ENCODE data around the gene ZNF277.

The ZNF277 gene

GRCh38 chr7:112162784-112163506 is 43.5 kb upstream of the ZNF277 start:
- peaks cover 0 to 12% (median 0%) of the 10 kb centered on the region in 11 experiments; a peak in 1 of 22 replicates for H3K36me3 ChIP-seq
- TF ChIP-seq Cebpa-rat (IDR thresholded peaks at IDR 0.05), result no peak
- H3K4me3 ChIP-seq, result no peak overlapping the region
- H3K4me2 ChIP-seq, result peak overlapping the region in 4 of 11 experiments; percentile 8 to 74 (median 25); a peak in 5 of 22 replicates
- peaks cover 0 to 82% (median 5%) of the 10 kb centered on the region in 10 experiments; a peak in 8 of 20 replicates for H3K4me1 ChIP-seq
- peaks cover 0 to 100% (median 90%) of the 10 kb centered on the region in 11 experiments; a peak in 17 of 22 replicates for H4K20me1 ChIP-seq
- H3K27ac ChIP-seq, result no peak overlapping the region
- no peaks in the 10 kb centered on the region for H3K9me3 ChIP-seq (replicated peaks in 1 of 11)
- H3K27me3 ChIP-seq, result no peaks in the 10 kb centered on the region
- no peak overlapping the region for H3K9ac ChIP-seq

DNA sequence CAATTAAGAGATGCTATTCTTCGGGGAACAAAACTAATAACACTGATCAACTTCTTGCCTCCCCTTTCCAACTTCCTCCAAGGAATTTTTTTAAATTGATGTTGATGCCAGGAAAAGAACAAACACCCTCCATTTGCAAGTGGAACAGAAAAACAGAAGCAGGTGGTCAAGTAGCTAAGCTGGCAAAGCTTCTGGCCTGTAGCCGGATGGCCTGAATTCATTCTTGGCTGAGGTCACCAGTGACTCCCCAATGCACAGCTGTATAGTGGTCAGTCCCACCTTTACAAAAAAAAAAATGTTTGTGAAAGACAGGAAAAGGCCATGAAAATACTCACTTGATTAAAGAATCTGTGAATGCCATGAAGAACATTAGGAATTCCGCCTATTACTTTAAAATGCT is 39.3 kb upstream of the ZNF277 start:
- no peak overlapping the region for H3K4me3 ChIP-seq
- no peak overlapping the region for H3K9ac ChIP-seq
- H3K27me3 ChIP-seq, result no peaks in the 10 kb centered on the region
- H4K20me1 ChIP-seq, result peaks cover 0 to 100% (median 74%) of the 10 kb centered on the region in 11 experiments; a peak in 17 of 22 replicates
- TF ChIP-seq Cebpa-rat (IDR thresholded peaks at IDR 0.05), result no peak
- no peak overlapping the region for H3K27ac ChIP-seq
- peak overlapping the region in 1 of 11 experiments; percentile 14; a peak in 1 of 22 replicates for H3K4me2 ChIP-seq
- peaks cover 0 to 38% (median 0%) of the 10 kb centered on the region in 11 experiments; a peak in 7 of 22 replicates for H3K36me3 ChIP-seq
- peaks cover 0 to 52% (median 3%) of the 10 kb centered on the region in 10 experiments; a peak in 8 of 20 replicates for H3K4me1 ChIP-seq
- H3K9me3 ChIP-seq (replicated peaks in 1 of 11), result peaks cover 0 to 4% (median 0%) of the 10 kb centered on the region in 11 experiments; a peak in 1 of 22 replicates

DNA sequence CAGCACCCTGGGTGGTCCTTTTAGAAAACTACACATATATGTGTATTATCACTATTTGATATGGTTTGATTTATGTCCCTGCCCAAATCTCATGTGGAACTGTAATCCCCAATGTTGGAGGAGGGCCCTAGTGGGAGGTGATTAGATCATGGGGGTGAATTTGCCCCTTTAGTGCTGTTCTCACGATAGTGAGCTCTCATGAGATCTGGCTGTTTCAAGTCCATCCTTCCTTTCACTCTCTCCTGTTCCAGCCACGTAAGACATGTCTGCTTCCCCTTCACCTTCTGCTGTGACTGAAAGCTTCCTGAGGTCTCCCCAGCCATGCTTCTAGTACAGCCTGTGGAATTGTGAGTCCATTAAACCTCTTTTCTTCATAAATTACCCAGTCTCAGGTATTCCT is 37.6 kb upstream of the ZNF277 start:
- Histone ChIP-seq H3K4me2 (no peak overlapping the region), H3K36me3 (peaks cover 0 to 39% (median 0%) of the 10 kb centered on the region in 11 experiments; a peak in 7 of 22 replicates), H4K20me1 (peaks cover 0 to 100% (median 74%) of the 10 kb centered on the region in 11 experiments; a peak in 17 of 22 replicates), H3K9ac (no peak overlapping the region), H3K4me1 (peaks cover 0 to 34% (median 0%) of the 10 kb centered on the region in 10 experiments; a peak in 4 of 20 replicates), H3K27me3 (no peaks in the 10 kb centered on the region), H3K27ac (no peak overlapping the region), H3K4me3 (no peak overlapping the region), H3K9me3 (replicated peaks in 1 of 11) (peaks cover 0 to 4% (median 0%) of the 10 kb centered on the region in 11 experiments; a peak in 1 of 22 replicates)
- TF ChIP-seq Cebpa-rat (IDR thresholded peaks at IDR 0.05), result no peak

DNA sequence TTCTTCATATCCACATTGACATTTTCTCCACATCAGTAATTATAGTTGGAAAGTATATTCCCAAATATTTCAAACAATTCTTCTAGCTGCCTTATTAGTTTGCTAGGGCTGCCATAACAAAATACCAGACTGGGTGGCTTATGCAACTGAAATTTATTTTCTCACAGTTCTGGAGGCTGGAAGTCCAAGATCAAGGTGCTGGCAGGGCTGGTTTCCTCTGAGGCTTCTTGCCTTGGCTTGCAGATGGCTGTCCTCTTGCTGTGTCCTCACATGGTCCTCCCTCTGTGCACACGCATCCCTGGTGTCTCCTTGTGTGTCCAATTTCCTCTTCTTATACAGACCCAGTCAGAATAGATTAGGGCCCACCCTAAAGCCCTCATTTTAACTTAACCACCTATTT is 34.8 kb upstream of the ZNF277 start:
- no peaks in the 10 kb centered on the region for H3K27me3 ChIP-seq
- no peak for TF ChIP-seq Cebpa-rat (IDR thresholded peaks at IDR 0.05)

DNA sequence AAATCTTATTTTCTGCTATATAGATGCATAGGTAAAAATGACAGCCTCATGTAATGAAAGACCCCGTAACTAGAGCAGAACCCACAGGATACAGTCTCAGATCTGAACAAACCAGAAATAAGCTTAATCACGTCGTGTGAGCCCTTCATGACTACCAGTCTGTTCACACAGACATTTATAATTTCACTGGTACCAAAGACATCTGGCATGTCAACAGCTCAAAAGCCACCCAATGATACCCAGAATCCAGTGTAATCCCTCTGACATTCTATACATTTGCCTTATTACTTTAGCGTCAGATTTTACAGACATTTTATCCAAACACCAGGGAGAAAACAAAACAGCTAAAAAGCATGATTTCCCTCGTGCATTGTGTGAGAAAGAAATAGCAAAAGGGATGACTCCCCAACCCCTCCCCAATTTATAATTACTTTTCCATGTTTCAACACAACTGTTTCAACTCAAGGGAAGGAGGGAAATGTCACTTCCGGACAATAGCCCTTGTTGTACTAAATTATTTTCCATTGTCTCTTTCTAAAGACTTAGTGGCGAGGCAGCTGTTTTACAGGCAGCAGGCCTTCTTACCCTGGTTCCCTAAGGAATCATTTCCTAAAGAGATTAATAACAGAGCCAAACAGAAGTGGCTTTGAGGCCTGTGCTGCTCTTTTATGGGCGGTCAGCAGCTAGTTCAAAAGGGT is 33.5 kb upstream of the ZNF277 start:
- Histone ChIP-seq H3K9ac (no peak overlapping the region), H3K36me3 (peaks cover 0 to 27% (median 0%) of the 10 kb centered on the region in 11 experiments; a peak in 7 of 22 replicates), H3K4me3 (no peak overlapping the region), H3K9me3 (replicated peaks in 1 of 11) (peaks cover 0 to 4% (median 0%) of the 10 kb centered on the region in 11 experiments; a peak in 1 of 22 replicates), H3K27me3 (no peaks in the 10 kb centered on the region), H3K4me2 (peak overlapping the region in 1 of 11 experiments; percentile 15; a peak in 1 of 22 replicates), H3K27ac (no peak overlapping the region), H4K20me1 (peaks cover 0 to 100% (median 76%) of the 10 kb centered on the region in 11 experiments; a peak in 15 of 22 replicates), H3K4me1 (peaks cover 0 to 19% (median 0%) of the 10 kb centered on the region in 10 experiments; a peak in 1 of 20 replicates)
- TF ChIP-seq Cebpa-rat (IDR thresholded peaks at IDR 0.05), result no peak

More for the DNA sequence above, 34.8 kb upstream of the ZNF277 start:
- Histone ChIP-seq H3K36me3 (peaks cover 0 to 33% (median 0%) of the 10 kb centered on the region in 11 experiments; a peak in 7 of 22 replicates), H3K4me1 (peaks cover 0 to 20% (median 0%) of the 10 kb centered on the region in 10 experiments; a peak in 2 of 20 replicates), H3K27ac (no peak overlapping the region), H3K9me3 (replicated peaks in 1 of 11) (peaks cover 0 to 4% (median 0%) of the 10 kb centered on the region in 11 experiments; a peak in 1 of 22 replicates), H3K4me3 (no peak overlapping the region), H3K9ac (no peak overlapping the region), H4K20me1 (peaks cover 0 to 100% (median 73%) of the 10 kb centered on the region in 11 experiments; a peak in 16 of 22 replicates), H3K4me2 (no peak overlapping the region)

- no peak for TF ChIP-seq Cebpa-rat (IDR thresholded peaks at IDR 0.05)
- Histone ChIP-seq H3K27me3 (no peaks in the 10 kb centered on the region), H3K9me3 (replicated peaks in 1 of 11) (peaks cover 0 to 4% (median 0%) of the 10 kb centered on the region in 11 experiments; a peak in 1 of 22 replicates), H4K20me1 (peaks cover 0 to 100% (median 76%) of the 10 kb centered on the region in 11 experiments; a peak in 16 of 22 replicates), H3K9ac (no peak overlapping the region), H3K36me3 (peaks cover 0 to 27% (median 0%) of the 10 kb centered on the region in 11 experiments; a peak in 7 of 22 replicates), H3K4me2 (peak overlapping the region in 1 of 11 experiments; percentile 15; a peak in 1 of 22 replicates), H3K4me1 (peaks cover 0 to 16% (median 0%) of the 10 kb centered on the region in 10 experiments; a peak in 1 of 20 replicates), H3K4me3 (no peak overlapping the region), H3K27ac (no peak overlapping the region)
These were observed 33.0 kb upstream of the ZNF277 start for GRCh38 chr7:112173568-112173905.

DNA sequence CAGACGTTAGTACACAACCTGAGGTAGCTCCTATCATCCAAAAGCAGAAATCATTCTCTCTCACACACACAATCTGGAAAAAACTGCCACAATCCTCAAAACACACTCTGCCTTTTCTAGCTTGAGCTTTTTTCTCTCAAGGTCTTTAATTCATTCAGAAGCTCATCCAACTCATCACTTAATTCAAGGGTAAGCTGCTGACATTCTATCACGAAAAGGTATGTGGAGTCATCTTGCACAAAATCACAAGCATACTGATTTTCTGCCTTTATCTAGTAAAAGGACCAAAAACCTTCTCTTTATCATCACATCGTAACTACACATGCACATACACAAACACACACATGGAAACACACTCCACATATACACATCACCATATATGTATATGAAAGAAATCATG is 32.3 kb upstream of the ZNF277 start:
- Histone ChIP-seq H4K20me1 (peaks cover 0 to 100% (median 77%) of the 10 kb centered on the region in 11 experiments; a peak in 17 of 22 replicates), H3K9me3 (replicated peaks in 1 of 11) (peaks cover 0 to 4% (median 0%) of the 10 kb centered on the region in 11 experiments; a peak in 1 of 22 replicates), H3K36me3 (peaks cover 0 to 22% (median 0%) of the 10 kb centered on the region in 11 experiments; a peak in 6 of 22 replicates), H3K27me3 (no peaks in the 10 kb centered on the region), H3K9ac (no peak overlapping the region), H3K4me1 (peaks cover 0 to 19% (median 0%) of the 10 kb centered on the region in 10 experiments; a peak in 3 of 20 replicates), H3K4me3 (no peak overlapping the region), H3K27ac (no peak overlapping the region), H3K4me2 (no peak overlapping the region)
- TF ChIP-seq Cebpa-rat (IDR thresholded peaks at IDR 0.05), result no peak

- H3K4me1 ChIP-seq, result peaks cover 0 to 39% (median 0%) of the 10 kb centered on the region in 10 experiments; a peak in 5 of 20 replicates
- H3K36me3 ChIP-seq, result peaks cover 0 to 18% (median 0%) of the 10 kb centered on the region in 11 experiments; a peak in 5 of 22 replicates
- no peak overlapping the region for H3K4me2 ChIP-seq
- H4K20me1 ChIP-seq, result peaks cover 0 to 100% (median 91%) of the 10 kb centered on the region in 11 experiments; a peak in 19 of 22 replicates
- H3K9me3 ChIP-seq (replicated peaks in 1 of 11), result peaks cover 0 to 4% (median 0%) of the 10 kb centered on the region in 11 experiments; a peak in 1 of 22 replicates
- H3K27me3 ChIP-seq, result no peaks in the 10 kb centered on the region
- TF ChIP-seq Cebpa-rat (IDR thresholded peaks at IDR 0.05), result no peak
- H3K9ac ChIP-seq, result no peak overlapping the region
- no peak overlapping the region for H3K27ac ChIP-seq
- H3K4me3 ChIP-seq, result no peak overlapping the region
These were observed 30.3 kb upstream of the ZNF277 start for GRCh38 chr7:112176241-112176640.

Measured in BLaER1 treated with 17β-estradiol and CSF1 and Interleukin-3, amounts not matched to agents 10 nM and 100 nM (cell line).